NOMO-1 (cell line): ENCODE measurements around the gene BIRC7.

Experiments
- DNase-seq, 2 experiments: peaks; one replicate each; lab custom pipeline; 2025; ENCODE audit not compliant: unreplicated experiment in 2 of 2; lab: John Stamatoyannopoulos, UW

Gene BIRC7

DNA sequence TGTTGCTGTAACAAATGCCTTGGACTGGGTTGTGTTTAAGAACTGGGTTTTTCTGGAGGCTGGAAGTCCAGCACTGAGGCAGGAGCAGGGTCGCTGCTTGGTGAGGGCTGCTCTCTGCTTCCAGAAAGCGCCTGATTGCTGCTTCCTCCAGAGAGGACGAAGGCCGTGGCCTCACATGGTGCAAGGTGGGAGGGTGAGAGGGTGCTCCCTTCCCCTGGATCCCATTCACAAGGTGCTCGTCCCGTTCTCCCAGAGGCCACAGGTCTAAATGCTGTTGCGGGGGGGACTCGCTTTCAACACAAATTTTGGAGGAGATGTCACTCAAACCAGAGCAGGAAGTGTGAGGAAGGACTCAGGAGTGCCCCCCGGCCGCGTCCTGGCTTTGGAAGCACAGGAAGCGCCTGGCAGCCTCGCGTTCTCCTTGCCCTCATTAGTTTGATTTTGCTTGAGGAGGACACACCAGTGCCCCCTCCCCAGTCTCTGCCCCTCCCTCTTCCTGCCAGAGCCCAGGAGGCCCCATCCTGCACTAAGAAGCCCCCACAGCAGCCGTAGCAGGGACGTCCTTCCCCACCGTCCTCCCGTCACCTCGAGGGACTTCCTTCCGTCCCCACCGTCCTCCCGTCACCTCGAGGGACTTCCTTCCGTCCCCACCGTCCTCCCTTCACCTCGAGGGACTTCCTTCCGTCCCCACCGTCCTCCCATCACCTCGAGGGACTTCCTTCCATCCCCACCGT, 26.3 kb downstream of the BIRC7 start:
- no peak for DNase-seq

DNA sequence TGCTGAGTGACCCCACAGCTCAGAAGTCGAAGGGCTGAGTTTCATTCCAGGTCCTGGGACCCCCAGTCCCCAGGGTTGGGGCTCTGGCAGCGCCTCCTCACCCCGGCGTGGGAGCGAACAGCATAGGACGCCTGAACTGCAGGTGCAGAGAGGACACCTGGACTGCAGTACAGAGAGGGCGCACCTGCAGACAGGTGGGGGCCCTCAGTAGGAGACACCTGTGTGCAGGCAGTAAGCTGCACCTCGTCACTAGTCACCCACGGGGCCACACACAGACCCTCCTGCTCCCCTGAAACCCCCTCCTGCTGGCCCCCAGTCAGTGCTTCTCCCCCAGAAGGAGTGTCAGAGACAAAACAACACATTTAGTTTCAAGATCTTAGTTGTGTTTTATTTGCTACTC, 27.1 kb downstream of the BIRC7 start:
- no peak for DNase-seq

DNA sequence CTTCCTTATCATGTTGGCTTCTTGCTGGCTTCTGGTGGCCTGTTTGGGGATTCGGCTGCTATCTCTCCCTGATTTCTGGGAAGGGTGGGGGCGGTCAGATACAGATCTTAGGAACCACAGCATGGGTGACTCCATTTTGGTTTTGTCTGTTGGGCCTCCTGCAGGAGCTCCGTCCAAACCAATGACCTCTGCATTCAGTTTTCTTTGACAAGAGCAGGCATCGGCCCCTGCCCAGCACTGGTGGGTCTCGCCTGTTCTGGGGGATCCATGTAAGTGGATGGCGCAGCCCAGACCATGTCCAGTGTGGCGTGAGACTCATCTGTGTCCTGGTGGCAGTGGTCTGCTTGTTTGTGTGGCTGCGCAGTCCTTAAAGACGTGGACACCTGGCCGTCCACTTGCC, 28.3 kb downstream of the BIRC7 start:
- DNase-seq: no peak

DNA sequence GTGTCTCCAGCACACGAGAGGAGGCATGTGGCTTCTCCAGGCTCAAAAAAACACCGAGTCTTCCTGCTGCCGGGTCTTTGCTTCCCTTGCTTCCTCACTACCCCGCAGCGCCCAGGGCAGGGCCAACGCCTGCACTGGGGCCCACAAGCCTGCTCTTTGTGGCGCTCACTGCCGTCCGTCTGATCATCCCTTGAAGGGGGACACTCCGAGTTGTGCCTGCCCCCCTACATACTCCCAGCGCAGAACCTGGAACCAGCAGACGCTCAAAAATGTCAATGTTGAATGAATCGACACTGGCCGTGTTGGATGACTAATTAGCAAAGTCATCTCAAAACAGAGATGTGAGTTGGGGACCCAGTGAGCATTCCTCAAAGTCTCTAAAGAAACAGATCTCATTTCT, 28.8 kb downstream of the BIRC7 start:
- DNase-seq: no peak

DNA sequence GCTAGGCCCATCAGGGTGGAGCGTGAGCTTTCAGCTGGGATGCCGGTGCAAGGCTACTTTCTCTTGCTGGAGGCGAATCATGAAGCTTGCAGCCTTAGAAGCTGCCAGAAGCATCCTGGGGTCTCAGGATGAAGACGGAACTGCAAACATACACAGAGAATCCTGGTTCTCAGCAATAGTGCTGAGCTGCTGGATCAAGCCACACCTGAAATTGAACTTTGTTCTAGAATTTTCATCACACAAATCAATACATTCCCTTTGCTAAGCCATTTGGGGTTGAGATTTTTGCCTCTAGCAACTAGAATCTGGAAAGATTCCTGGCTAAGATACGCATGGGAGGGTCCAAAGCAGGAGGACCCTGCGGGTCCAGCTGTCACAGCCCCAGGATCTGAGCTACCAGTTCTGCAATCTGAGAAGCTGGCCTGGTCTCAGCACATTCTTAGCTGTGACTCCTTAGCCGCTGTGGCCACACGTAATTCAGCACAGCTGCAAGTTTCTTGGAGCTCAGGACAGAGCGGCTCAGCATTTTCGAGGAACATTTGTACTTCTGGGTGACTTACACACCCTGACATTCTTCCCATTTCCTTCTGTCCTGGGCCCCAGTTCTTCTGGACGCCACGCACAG, 30.3 kb downstream of the BIRC7 start:
- DNase-seq: no peak

DNA sequence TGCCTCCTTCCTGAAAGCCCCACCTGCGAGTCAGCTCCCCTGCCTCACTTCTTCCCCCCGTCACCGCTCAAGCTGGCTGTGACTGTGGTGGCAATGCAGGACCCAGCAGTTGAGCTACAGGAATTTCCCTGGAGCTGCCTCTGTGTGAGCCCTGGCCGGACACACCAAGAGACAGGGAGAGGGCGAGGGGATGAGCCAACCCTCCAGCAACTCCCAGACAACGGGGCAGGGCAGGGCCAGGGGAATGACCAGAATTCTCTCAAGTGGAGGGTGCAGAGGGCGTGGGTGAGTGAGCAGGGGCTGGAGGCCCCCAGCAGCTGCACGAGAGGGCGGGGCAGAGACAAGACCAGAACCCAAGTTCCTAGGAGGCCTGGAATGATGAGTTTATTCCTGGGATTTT, 32.0 kb downstream of the BIRC7 start:
- DNase-seq: no peak

DNA sequence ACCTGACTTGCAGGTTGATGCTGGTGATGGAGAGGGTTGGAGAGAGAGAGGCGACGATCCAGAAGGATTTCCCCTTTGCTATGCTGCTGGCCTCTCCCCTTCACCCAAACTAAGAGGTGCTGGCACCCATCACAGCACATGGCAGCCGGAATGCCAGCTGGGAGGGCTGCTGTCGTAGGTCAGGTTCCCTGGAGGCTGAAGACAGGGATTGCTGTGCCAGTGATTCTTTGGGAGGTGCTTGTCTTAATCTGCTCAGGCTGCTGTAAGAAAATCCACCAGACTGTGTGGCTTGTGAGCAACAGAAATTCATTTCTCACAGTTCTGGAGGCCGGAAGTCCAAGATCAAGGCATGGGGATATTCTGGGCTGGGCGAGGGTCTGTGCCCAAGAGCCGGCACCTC, 32.6 kb downstream of the BIRC7 start:
- no peak for DNase-seq

DNA sequence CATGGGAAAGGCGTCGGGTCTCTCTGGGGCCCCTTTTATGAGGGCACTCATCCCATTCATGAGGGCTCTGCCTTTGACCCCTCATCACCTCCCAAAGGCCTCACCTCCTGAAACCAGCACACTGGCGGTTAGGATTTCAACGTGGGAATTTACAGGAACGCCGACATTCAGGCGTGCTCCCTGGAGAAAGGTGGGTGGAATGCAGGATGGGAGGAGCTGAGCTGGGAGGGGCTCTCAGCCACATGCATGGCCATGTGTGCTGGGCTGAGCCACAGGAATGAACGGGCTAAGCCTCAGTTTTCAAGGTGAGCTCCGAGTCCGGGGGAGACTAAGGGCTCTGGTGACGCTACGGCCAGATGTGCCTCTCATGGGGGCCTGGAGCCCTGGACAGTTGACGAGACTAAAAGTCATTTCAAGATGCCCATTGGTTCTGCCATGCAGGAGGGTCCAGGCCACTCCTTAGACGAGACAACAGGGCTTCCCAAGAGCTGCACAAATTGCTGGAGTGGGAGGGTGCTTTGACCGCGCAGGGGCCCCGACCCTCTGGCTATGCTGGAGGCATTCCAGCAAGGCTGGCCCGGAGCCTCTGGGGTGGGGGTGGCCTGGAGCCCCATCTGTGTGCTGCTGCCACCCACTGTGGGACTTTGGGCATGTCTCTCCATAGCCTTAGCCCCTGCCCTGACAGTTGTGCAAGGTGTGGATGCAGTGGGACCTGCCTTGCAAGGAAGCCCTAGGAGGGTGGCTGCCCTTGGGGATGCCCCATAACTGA, 33.1 kb downstream of the BIRC7 start:
- no peak for DNase-seq

DNA sequence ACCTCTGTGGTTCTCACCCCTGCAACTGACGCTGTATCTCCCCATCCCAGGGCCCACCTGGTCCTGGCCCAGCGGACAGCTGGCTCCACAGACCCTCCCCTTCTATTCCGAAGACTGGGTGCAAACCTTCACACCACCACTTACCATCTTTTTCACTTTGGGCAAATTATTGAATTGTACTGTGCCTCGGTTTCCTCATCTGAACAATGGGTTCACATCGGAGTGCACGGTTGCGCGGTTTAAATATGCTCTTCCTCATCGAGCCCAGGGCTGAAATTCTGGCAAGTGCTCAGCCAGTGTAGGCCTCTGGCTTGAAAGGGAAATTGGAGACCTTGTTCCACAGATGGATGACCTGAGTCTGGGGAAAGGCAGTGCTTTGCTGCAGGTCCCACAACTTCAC, 34.0 kb downstream of the BIRC7 start:
- DNase-seq: no peak

DNA sequence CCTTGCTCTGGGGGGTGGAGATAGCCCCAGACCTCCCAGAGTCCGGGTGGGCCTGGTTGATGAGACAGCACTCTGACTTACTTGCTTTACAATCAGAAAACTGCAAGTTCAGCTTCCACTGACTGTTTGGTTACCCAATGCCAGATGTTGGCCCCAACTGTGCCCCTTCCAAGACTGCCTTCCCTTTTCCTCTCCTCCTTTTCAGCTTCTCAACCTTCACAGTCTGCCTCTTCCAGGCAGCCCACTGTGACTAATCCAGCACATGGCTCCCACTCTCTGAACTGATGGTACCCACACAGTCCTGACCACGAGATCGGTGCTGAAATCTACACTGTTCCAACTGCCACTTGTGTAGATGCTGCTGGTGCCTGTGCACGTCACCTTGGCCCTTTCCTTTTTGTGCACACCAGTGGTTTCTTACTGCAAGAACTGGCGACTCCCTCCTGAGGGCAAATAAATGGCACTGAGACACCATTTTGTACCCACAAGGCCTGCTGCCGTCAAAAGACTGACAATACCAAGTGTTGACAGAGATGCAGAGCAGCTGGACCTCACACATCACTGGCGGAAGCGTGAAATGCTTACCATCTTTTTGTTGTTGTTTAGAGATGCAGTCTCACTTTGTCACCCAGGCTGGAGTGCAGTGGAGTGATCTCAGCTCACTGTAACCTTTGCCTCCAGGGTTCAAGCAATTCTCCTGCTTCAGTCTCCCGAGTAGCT, 35.1 kb downstream of the BIRC7 start:
- no peak for DNase-seq

DNA sequence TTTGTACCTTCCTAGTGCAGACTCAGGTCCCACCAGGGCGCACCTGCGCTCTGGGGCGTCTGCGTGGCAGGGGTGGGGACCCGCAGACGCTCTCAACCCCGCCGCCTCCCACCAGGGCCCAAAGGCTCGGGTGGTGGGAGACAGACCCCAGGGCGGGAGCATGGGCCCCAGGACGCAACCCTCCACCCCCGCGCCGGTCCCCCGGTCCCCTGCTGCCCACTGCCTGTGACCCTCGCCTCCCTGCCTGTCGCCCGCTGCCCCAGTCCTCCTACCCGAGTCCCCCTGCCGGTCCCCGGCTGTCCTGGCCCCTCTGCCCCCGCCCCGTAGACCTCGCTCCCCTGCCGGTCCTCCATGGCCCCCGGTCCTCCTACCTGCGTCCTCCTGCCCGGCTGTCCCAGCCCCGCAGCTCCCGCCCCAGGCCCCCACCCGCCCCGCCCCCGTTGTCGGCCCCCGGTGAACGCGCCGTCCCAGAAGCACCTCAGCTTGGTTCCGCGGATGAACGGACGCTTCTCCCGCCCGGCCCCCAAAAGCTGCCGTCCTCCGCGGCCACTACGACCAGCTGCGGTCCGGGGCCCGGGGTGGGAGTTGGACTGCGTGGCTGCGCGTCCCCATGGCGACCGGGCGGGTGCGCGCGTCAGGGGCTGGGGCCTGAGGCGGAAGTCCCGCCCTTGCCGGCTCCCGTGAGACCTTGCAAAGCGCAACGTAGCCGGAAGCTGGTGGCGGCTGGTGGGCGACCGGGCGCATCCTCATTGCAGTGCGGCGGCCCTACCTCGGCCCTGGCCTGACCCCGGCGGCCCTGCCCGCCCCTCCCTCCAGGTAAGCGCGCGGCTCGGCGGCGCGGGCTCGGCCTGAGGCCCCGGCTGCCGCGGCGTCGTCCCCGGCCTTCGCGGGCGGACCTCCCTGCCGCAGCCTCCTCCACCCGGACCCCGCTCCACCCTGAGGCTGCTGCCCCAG, 36.7 kb downstream of the BIRC7 start, which contains the start of gene ARFGAP1:
Gene ARFGAP1, plus strand, starts transcription at position 709 of the 954 bp plus-strand sequence. CDS start 2,768 bp downstream, outside the sequence.
- peak; percentile 82 to 87 for DNase-seq

DNA sequence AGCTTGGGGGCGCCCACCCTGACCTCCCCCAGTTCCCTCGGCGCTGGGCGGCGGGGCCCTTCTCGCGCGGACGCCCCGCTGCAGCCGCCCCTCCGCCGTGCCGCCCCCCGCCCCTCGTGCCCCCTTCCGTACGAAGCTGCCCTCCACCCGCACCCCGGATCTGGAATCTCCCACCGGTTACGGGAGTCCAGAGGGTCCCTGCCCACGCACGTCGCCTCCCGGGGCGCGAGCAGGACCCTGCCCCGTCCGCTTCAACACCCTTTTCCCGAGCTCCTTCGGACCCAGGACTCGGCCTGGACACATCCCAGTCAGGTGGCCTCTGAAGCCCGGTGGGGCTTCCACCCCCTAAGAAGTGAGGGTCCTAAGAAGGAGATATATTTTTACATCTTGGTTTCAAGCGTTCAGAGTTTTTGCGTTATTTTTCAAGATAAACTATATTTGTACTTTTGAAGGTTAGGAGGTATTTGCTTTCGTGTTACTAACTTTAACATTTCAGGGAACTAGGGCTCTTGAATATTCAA, 37.4 kb downstream of the BIRC7 start:
- DNase-seq: no peak

DNA sequence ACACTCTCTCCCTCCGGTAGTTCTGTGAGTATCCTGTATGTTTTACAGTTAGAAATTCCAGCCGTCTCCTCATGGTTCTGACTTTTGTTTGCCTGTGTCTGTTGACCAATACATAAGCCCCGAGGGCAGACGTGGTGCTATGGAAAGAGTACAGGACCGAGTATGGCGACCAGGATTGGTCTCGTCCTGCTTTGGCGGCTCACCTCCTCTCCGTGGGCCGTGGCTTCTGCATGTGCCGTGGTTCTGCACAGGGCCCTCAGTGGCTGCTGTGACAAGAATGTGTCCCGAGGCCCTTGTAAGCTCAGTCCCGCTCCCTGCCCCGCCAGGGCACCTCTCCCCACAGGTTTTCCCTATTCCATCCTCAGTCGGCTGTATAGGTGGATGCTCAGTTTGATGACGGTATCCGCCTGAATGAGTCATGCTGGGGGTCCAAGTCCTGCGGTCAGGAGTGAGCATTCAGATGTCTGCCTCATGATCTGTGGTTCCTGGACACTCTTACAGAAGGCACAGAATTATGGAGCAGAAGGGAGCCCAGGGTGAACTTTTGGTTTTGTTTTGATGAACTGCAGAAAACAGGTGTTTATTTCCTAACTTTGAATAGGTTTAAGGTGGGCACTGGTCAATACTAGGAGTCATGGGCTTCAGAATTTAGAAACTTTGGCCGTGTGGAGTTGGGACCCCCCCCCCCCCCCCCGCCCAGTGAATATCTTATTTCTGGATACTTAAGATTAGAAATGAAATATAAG, 38.1 kb downstream of the BIRC7 start:
- no peak for DNase-seq

DNA sequence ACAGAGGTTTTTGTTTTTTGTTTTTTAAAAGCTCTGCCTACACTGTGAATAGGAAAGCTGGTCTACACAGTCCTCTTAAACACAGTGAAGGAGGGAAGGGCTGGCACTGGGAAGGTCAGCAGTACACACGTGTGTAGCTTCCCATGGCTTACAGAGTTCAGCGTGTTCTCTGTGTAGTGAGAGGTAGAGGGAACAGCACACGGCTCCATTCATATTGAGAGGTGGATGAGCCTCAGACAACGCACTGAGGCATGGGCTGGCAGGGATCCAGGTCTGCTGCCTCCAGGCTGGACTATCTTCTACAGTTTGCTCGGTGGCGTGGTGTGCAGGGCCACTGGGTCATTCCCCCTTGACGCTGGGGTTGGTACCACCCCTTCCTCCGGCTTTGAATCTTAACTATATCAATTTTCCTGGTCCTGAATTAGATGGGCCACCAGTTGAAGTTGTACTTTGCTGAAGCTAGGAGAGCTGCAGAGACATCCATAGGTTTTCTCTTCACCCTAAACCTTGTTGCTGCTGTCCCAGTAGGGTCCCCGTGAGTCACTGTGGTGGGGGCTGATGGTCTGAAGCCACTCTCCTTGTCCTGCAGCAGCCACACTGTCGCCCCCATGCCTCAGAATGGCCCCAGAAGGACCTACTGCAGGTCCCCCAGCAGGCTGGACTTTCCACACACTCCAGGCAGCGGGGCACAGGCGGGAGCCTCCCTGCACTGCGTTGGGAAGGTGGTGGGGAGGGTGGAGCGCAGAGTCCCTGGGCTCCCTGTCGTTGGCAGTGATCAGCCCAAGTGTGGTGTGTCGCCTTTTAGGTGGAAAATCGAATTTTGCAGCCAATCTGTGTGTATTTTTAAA, 38.9 kb downstream of the BIRC7 start:
- no peak for DNase-seq

DNA sequence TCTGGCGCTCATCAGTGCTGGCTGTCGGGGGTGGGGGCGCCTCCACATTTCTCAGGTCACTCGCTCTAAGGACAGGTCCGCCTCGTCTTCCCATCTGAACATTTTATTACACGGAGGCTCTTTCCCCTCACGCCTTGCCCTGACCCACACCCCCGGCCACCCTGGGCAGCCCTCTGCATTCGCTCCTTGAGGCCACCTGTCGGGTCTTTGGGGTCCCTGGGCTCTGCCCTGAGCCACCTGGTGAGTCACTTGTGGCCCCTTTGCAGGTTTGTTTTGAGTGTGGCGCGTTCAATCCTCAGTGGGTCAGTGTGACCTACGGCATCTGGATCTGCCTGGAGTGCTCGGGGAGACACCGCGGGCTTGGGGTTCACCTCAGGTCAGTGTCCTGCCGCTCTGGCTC, 40.1 kb downstream of the BIRC7 start:
- DNase-seq: no peak

DNA sequence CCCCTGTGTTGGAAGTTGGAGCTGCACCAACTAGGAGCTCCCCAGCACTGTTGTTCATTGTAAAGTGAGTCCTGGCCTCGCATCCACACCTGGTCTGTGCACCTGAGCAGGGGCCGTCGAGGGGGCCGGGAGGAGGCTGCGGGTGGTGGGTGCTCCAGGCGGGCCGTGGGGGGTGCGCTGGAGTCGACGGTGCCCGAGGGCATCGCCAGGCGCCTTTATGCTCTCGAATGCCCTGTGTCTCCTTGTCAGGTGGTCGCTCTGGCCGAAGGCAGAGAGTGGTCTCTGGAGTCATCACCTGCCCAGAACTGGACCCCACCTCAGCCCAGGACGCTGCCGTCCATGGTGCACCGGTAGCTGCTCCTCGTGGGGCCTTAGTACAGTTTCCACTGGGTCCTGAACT, 41.3 kb downstream of the BIRC7 start:
- DNase-seq: no peak

DNA sequence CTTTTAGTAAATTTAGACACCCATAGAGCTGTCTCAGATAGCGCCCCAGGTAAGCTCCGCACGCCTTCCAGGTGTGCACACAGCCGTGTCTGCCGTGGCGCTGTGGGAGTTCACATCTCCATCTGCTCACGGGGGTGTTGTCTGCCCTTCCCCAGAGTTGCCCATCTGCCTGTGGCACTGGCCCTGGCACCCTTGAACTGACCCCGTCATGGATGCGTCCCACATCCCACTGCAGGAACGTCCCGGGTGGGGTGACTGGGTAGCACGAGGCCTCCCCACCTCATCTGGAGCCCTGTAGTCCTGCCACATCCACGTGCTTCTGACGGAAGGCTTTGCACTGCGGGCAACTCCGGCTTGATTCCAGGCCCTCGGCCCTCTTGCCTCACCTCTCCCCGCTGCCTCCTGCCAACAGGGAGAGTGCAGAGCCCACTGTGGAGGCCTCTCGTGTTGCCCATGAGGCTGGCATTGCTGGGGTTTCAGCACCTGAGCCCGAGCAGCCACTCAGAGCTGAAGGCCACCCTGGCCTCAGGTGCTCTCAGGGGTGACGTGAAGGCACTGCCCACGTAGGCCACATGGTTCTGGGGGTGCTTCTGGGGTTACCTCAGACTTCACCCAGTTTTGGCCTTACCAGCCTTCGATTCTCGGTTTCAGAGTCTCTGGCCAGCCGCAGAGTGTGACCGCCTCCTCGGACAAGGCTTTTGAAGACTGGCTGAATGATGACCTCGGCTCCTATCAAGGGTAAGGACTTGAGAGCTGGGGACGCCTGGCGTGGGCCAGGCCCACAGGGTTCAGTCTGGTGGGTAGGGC, 42.0 kb downstream of the BIRC7 start:
- no peak for DNase-seq
